Fibroblast of the conjunctiva (primary cell): ENCODE results near the gene PHKG2.

Source experiments
- DNase-seq: peaks from one replicate; pipeline ENCODE4 v3.0.0-alpha.2; 2010; ENCODE audit warnings: low read depth

The PHKG2 gene

GRCh38 chr16:30757316-30757715 is 9.1 kb downstream of the PHKG2 start:
- no peak for DNase-seq

GRCh38 chr16:30758988-30759491 is 10.8 kb downstream of the PHKG2 start:
- no peak for DNase-seq

GRCh38 chr16:30760001-30760559 is 11.9 kb downstream of the PHKG2 start:
- no peak for DNase-seq

- DNase-seq: no peak
These were observed 12.6 kb downstream of the PHKG2 start for GRCh38 chr16:30760577-30761426.

GRCh38 chr16:30761427-30761927 is 13.3 kb downstream of the PHKG2 start:
- DNase-seq: no peak

GRCh38 chr16:30761928-30762902 is 14.0 kb downstream of the PHKG2 start, which contains the start of the genes CFAP119 and RNF40:
Gene CFAP119 (minus strand): TSS chr16:30762062. CDS start chr16:30761748, 314 bp downstream.
Gene RNF40 (plus strand): TSS chr16:30762322. CDS start chr16:30762546, 224 bp downstream.
- peak; percentile 96 for DNase-seq

- no peak for DNase-seq
These were observed 14.9 kb downstream of the PHKG2 start for GRCh38 chr16:30762991-30763725.

GRCh38 chr16:30764086-30764485 is 15.9 kb downstream of the PHKG2 start:
- DNase-seq: no peak

GRCh38 chr16:30764816-30765465 is 16.7 kb downstream of the PHKG2 start:
- DNase-seq: no peak

- no peak for DNase-seq
These were observed 18.1 kb downstream of the PHKG2 start for GRCh38 chr16:30766206-30766932.

GRCh38 chr16:30766933-30767284 is 18.7 kb downstream of the PHKG2 start:
- DNase-seq: no peak

GRCh38 chr16:30767767-30768465 is 19.7 kb downstream of the PHKG2 start:
- no peak for DNase-seq

GRCh38 chr16:30768583-30769181 is 20.5 kb downstream of the PHKG2 start:
- DNase-seq: no peak

GRCh38 chr16:30769379-30770089 is 21.3 kb downstream of the PHKG2 start:
- DNase-seq: no peak

GRCh38 chr16:30771726-30772125 is 23.5 kb downstream of the PHKG2 start:
- DNase-seq: no peak

- DNase-seq: no peak
These were observed 25.6 kb downstream of the PHKG2 start for GRCh38 chr16:30773826-30774225.

- no peak for DNase-seq
These were observed 26.3 kb downstream of the PHKG2 start for GRCh38 chr16:30774367-30775130.

- no peak for DNase-seq
These were observed 26.8 kb downstream of the PHKG2 start for GRCh38 chr16:30775131-30775391.
